HG02973 (cell line): ENCODE measurements around the gene ZCCHC8.
"Not testable (repeated sequence)": the region's sequence is repeated elsewhere in the genome, so short reads cannot be mapped to it uniquely, and the experiment has no call there.

Experiments
- ATAC-seq: cut with Tn5 transposase; IDR thresholded peaks from one replicate; pipeline ENCODE4 v1.9.1; 2021; ENCODE audit warnings: moderate library complexity; ENCODE audit not compliant: unreplicated experiment

The ZCCHC8 gene

GRCh38 chr12:122513028-122513427, 12.3 kb upstream of the ZCCHC8 start:
- ATAC-seq = not testable (repeated sequence)

GRCh38 chr12:122508163-122508562, 7.4 kb upstream of the ZCCHC8 start:
- no peak for ATAC-seq

- ATAC-seq = no peak
These were observed 5.7 kb upstream of the ZCCHC8 start for GRCh38 chr12:122506393-122506938.

GRCh38 chr12:122505419-122506051, 4.8 kb upstream of the ZCCHC8 start:
- no peak for ATAC-seq

GRCh38 chr12:122503783-122504590, 3.3 kb upstream of the ZCCHC8 start:
- no peak for ATAC-seq

GRCh38 chr12:122503147-122503751, 2.5 kb upstream of the ZCCHC8 start:
- no peak for ATAC-seq

GRCh38 chr12:122501489-122501989, 807 bp upstream of the ZCCHC8 start:
- ATAC-seq = no peak

- ATAC-seq = peak; percentile 10
These were observed 594 bp downstream of the ZCCHC8 start for GRCh38 chr12:122499991-122500684.

- ATAC-seq = no peak
These were observed 5.5 kb downstream of the ZCCHC8 start for GRCh38 chr12:122495258-122495657.

- ATAC-seq = not testable (repeated sequence)
These were observed 7.5 kb downstream of the ZCCHC8 start for GRCh38 chr12:122493222-122493621.

- ATAC-seq = no peak
These were observed 8.7 kb downstream of the ZCCHC8 start for GRCh38 chr12:122491991-122492390.

GRCh38 chr12:122489038-122489437, 11.7 kb downstream of the ZCCHC8 start:
- no peak for ATAC-seq

GRCh38 chr12:122487807-122488206, 12.9 kb downstream of the ZCCHC8 start:
- ATAC-seq = not testable (repeated sequence)

- no peak for ATAC-seq
These were observed 13.8 kb downstream of the ZCCHC8 start for GRCh38 chr12:122486805-122487426.

GRCh38 chr12:122486360-122486759, 14.4 kb downstream of the ZCCHC8 start:
- ATAC-seq = not testable (repeated sequence)

GRCh38 chr12:122484385-122484784, 16.3 kb downstream of the ZCCHC8 start:
- ATAC-seq = not testable (repeated sequence)

GRCh38 chr12:122483969-122484368, 16.8 kb downstream of the ZCCHC8 start:
- ATAC-seq = no peak

GRCh38 chr12:122481861-122482260, 18.9 kb downstream of the ZCCHC8 start:
- ATAC-seq = no peak

- ATAC-seq = no peak
These were observed 20.0 kb downstream of the ZCCHC8 start for GRCh38 chr12:122480753-122481152.

GRCh38 chr12:122474324-122474716, 26.4 kb downstream of the ZCCHC8 start:
- no peak for ATAC-seq
